Activated naive CD8-positive, alpha-beta T cell treated with anti-CD3 and anti-CD28 coated beads for 36 hours (primary cell): ENCODE data around the gene FAM20C. TPM values are rescaled to one million over a fixed set of nuclear protein-coding genes. Genes with fewer than 3 reads are reported as not detected.
"Not testable (repeated sequence)": the region's sequence is repeated elsewhere in the genome, so short reads cannot be mapped to it uniquely, and the experiment has no call there.

Experiments used
- DNase-seq: peaks from one replicate; pipeline ENCODE4 v3.0.0; 2021
- H3K27ac Mint-ChIP-seq: one replicate; pipeline ENCODE4 v1.8.0; 2022; ENCODE audit warnings: mild to moderate bottlenecking, moderate library complexity, mixed read lengths
- H3K27me3 Mint-ChIP-seq: one replicate; pipeline ENCODE4 v1.8.0; 2022; ENCODE audit warnings: mild to moderate bottlenecking, mixed read lengths
- H3K36me3 Mint-ChIP-seq: one replicate; pipeline ENCODE4 v1.8.0; 2021; ENCODE audit warnings: mild to moderate bottlenecking, mixed read lengths
- H3K4me1 Mint-ChIP-seq: one replicate; pipeline ENCODE4 v1.8.0; 2021; ENCODE audit warnings: mixed read lengths
- H3K4me3 Mint-ChIP-seq: one replicate; pipeline ENCODE4 v1.8.0; 2022; ENCODE audit warnings: mild to moderate bottlenecking, moderate library complexity, mixed read lengths
- H3K9me3 Mint-ChIP-seq: one replicate; pipeline ENCODE4 v1.8.0; 2022; ENCODE audit warnings: mixed read lengths
- total RNA-seq, 2 experiments: library from RNA; stranded (reverse); gene quantifications; one replicate each; pipeline ENCODE4 v1.2.3, GENCODE V29; 2021

Gene FAM20C
- total RNA-seq, 2 experiments from 2014 or later: 1.1 TPM

GRCh38 chr7:204326-204725, 12.0 kb downstream of the FAM20C start:
- no peak overlapping the region for H3K27ac Mint-ChIP-seq
- DNase-seq: no peak
- H3K4me3 Mint-ChIP-seq: no peak overlapping the region
- no peaks in the 10 kb centered on the region for H3K36me3 Mint-ChIP-seq
- H3K4me1 Mint-ChIP-seq: no peaks in the 10 kb centered on the region
- H3K9me3 Mint-ChIP-seq: no peaks in the 10 kb centered on the region
- H3K27me3 Mint-ChIP-seq: no peaks in the 10 kb centered on the region

- no peaks in the 10 kb centered on the region for H3K36me3 Mint-ChIP-seq
- no peaks in the 10 kb centered on the region for H3K27me3 Mint-ChIP-seq
- H3K9me3 Mint-ChIP-seq: no peaks in the 10 kb centered on the region
- no peak for DNase-seq
- H3K4me3 Mint-ChIP-seq: no peak overlapping the region
- no peaks in the 10 kb centered on the region for H3K4me1 Mint-ChIP-seq
- H3K27ac Mint-ChIP-seq: no peak overlapping the region
Observed at GRCh38 chr7:205115-206010, 13.0 kb downstream of the FAM20C start.

- H3K4me3 Mint-ChIP-seq, H3K9me3 Mint-ChIP-seq, H3K36me3 Mint-ChIP-seq, H3K27me3 Mint-ChIP-seq, H3K4me1 Mint-ChIP-seq, DNase-seq, H3K27ac Mint-ChIP-seq: not testable (repeated sequence)
Observed at GRCh38 chr7:206351-206750, 14.0 kb downstream of the FAM20C start.

- Mint-ChIP-seq H3K27me3 (no peaks in the 10 kb centered on the region), H3K27ac (no peak overlapping the region), H3K4me1 (no peaks in the 10 kb centered on the region), H3K36me3 (no peaks in the 10 kb centered on the region), H3K9me3 (no peaks in the 10 kb centered on the region), H3K4me3 (no peak overlapping the region)
- DNase-seq: no peak
Observed at GRCh38 chr7:207418-208129, 15.2 kb downstream of the FAM20C start.

- H3K36me3 Mint-ChIP-seq: no peaks in the 10 kb centered on the region
- H3K9me3 Mint-ChIP-seq: no peaks in the 10 kb centered on the region
- no peak overlapping the region for H3K4me3 Mint-ChIP-seq
- no peaks in the 10 kb centered on the region for H3K4me1 Mint-ChIP-seq
- no peaks in the 10 kb centered on the region for H3K27me3 Mint-ChIP-seq
- no peak overlapping the region for H3K27ac Mint-ChIP-seq
- DNase-seq: no peak
Observed at GRCh38 chr7:208130-208673, 15.8 kb downstream of the FAM20C start.

GRCh38 chr7:208816-209215, 16.4 kb downstream of the FAM20C start:
- DNase-seq: no peak
- no peak overlapping the region for H3K4me3 Mint-ChIP-seq
- H3K27me3 Mint-ChIP-seq: no peaks in the 10 kb centered on the region
- no peaks in the 10 kb centered on the region for H3K9me3 Mint-ChIP-seq
- H3K4me1 Mint-ChIP-seq: no peaks in the 10 kb centered on the region
- no peak overlapping the region for H3K27ac Mint-ChIP-seq
- no peaks in the 10 kb centered on the region for H3K36me3 Mint-ChIP-seq

GRCh38 chr7:209416-209815, 17.0 kb downstream of the FAM20C start:
- Mint-ChIP-seq H3K27ac (no peak overlapping the region), H3K27me3 (no peaks in the 10 kb centered on the region), H3K36me3 (no peaks in the 10 kb centered on the region), H3K4me1 (no peaks in the 10 kb centered on the region), H3K9me3 (no peaks in the 10 kb centered on the region), H3K4me3 (no peak overlapping the region)
- no peak for DNase-seq

- H3K4me3 Mint-ChIP-seq: no peak overlapping the region
- H3K27ac Mint-ChIP-seq: no peak overlapping the region
- no peaks in the 10 kb centered on the region for H3K9me3 Mint-ChIP-seq
- no peak for DNase-seq
- no peaks in the 10 kb centered on the region for H3K4me1 Mint-ChIP-seq
- H3K36me3 Mint-ChIP-seq: no peaks in the 10 kb centered on the region
- no peaks in the 10 kb centered on the region for H3K27me3 Mint-ChIP-seq
Observed at GRCh38 chr7:209906-210305, 17.5 kb downstream of the FAM20C start.

- Mint-ChIP-seq H3K36me3 (no peaks in the 10 kb centered on the region), H3K27ac (no peak overlapping the region), H3K9me3 (no peaks in the 10 kb centered on the region), H3K4me1 (no peaks in the 10 kb centered on the region), H3K4me3 (no peak overlapping the region), H3K27me3 (no peaks in the 10 kb centered on the region)
- DNase-seq: no peak
Observed at GRCh38 chr7:210401-210925, 18.1 kb downstream of the FAM20C start.

GRCh38 chr7:211033-211714, 18.8 kb downstream of the FAM20C start:
- Mint-ChIP-seq H3K27ac (no peak overlapping the region), H3K4me3 (no peak overlapping the region), H3K36me3 (no peaks in the 10 kb centered on the region), H3K27me3 (no peaks in the 10 kb centered on the region), H3K9me3 (no peaks in the 10 kb centered on the region), H3K4me1 (no peaks in the 10 kb centered on the region)
- no peak for DNase-seq

- DNase-seq: no peak
- H3K9me3 Mint-ChIP-seq: no peaks in the 10 kb centered on the region
- no peaks in the 10 kb centered on the region for H3K27me3 Mint-ChIP-seq
- H3K27ac Mint-ChIP-seq: no peak overlapping the region
- no peaks in the 10 kb centered on the region for H3K36me3 Mint-ChIP-seq
- H3K4me3 Mint-ChIP-seq: no peak overlapping the region
- H3K4me1 Mint-ChIP-seq: no peaks in the 10 kb centered on the region
Observed at GRCh38 chr7:211715-212058, 19.3 kb downstream of the FAM20C start.

GRCh38 chr7:212754-213153, 20.4 kb downstream of the FAM20C start:
- DNase-seq: no peak
- Mint-ChIP-seq H3K27ac (no peak overlapping the region), H3K27me3 (no peaks in the 10 kb centered on the region), H3K4me1 (no peaks in the 10 kb centered on the region), H3K4me3 (no peak overlapping the region), H3K9me3 (no peaks in the 10 kb centered on the region), H3K36me3 (no peaks in the 10 kb centered on the region)

- no peak overlapping the region for H3K27ac Mint-ChIP-seq
- H3K4me3 Mint-ChIP-seq: no peak overlapping the region
- H3K36me3 Mint-ChIP-seq: no peaks in the 10 kb centered on the region
- no peak for DNase-seq
- no peaks in the 10 kb centered on the region for H3K27me3 Mint-ChIP-seq
- no peaks in the 10 kb centered on the region for H3K4me1 Mint-ChIP-seq
- no peaks in the 10 kb centered on the region for H3K9me3 Mint-ChIP-seq
Observed at GRCh38 chr7:213324-213993, 21.1 kb downstream of the FAM20C start.

- Mint-ChIP-seq H3K4me3 (no peak overlapping the region), H3K4me1 (no peaks in the 10 kb centered on the region), H3K36me3 (no peaks in the 10 kb centered on the region), H3K27me3 (no peaks in the 10 kb centered on the region), H3K27ac (no peak overlapping the region), H3K9me3 (no peaks in the 10 kb centered on the region)
- no peak for DNase-seq
Observed at GRCh38 chr7:214410-215212, 22.2 kb downstream of the FAM20C start.
